SKM-1 (cell line): Measurements from ENCODE around the gene KCNQ1.

ENCODE experiments used
- DNase-seq: peaks from one replicate; lab custom pipeline; 2025; ENCODE audit not compliant: unreplicated experiment; lab: John Stamatoyannopoulos, UW

Gene KCNQ1

GRCh38 chr11:2533587-2534133 is 88.9 kb downstream of the KCNQ1 start:
- DNase-seq, result peak; percentile 73

- DNase-seq, result no peak
These were observed 89.5 kb downstream of the KCNQ1 start for GRCh38 chr11:2534134-2534956.

- no peak for DNase-seq
These were observed 90.3 kb downstream of the KCNQ1 start for GRCh38 chr11:2534957-2535672.

GRCh38 chr11:2535673-2536439 is 91.0 kb downstream of the KCNQ1 start:
- DNase-seq, result no peak

DNA sequence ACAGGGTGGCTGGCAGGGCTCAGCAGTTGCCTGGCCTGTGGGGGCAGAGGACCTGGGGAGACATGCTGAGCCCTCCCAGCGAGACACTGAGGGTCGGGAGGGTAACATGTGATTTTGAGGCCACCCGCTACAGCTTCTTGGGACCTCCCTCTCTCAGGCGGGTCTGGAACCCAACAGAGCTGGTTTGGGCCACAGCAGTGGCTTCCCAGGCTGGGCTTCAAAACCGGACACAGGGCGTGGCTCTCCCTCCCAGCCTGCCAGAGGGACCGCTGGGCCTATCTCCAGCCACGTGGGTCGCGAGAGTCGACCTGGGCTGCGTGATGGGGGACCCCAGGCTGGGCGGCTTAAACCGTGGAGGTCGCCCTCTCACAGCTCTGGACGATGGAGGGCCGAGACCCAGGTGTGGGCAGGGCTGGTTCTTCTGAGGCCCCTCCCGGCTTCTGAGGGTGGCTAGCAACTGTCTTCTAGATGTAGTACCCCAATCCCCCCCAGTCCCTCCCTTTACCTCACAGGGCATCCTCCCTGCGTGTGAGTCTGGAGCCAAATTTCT is 91.7 kb downstream of the KCNQ1 start:
- no peak for DNase-seq

DNA sequence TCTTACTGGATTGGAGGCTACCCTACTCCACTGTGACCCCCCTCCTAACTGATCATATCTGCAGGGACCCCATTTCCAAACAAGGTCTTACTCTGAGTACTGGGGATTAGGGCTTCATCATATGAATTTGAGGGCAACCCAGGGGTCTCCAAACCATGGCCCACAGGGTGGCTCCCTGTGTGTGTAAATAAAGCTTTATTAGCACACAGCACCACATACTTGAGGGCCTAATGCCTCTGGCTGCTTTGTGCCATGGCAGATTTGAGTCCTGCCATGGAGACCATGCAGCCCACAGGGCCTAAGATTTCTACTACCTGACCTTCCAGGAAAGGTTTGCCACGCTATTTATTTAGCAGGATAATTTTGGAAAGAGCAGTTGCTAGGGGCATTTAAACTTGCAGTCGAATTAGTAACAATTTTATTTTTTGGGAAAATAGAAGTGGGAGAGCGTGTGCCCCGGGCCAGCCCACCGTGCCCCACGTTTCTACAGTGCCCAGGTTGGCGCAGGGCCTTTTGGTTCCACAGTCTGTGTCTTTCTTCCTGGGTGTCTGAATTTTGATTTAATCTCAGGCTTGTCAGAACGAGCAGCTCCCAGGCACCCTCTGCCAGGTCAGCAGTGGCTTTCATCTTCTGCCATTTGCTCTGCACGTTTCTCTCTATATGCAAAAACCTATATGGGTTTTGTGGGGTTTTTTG is 92.3 kb downstream of the KCNQ1 start:
- DNase-seq, result no peak

- no peak for DNase-seq
These were observed 93.3 kb downstream of the KCNQ1 start for GRCh38 chr11:2537896-2538724.

- no peak for DNase-seq
These were observed 94.1 kb downstream of the KCNQ1 start for GRCh38 chr11:2538951-2539350.

DNA sequence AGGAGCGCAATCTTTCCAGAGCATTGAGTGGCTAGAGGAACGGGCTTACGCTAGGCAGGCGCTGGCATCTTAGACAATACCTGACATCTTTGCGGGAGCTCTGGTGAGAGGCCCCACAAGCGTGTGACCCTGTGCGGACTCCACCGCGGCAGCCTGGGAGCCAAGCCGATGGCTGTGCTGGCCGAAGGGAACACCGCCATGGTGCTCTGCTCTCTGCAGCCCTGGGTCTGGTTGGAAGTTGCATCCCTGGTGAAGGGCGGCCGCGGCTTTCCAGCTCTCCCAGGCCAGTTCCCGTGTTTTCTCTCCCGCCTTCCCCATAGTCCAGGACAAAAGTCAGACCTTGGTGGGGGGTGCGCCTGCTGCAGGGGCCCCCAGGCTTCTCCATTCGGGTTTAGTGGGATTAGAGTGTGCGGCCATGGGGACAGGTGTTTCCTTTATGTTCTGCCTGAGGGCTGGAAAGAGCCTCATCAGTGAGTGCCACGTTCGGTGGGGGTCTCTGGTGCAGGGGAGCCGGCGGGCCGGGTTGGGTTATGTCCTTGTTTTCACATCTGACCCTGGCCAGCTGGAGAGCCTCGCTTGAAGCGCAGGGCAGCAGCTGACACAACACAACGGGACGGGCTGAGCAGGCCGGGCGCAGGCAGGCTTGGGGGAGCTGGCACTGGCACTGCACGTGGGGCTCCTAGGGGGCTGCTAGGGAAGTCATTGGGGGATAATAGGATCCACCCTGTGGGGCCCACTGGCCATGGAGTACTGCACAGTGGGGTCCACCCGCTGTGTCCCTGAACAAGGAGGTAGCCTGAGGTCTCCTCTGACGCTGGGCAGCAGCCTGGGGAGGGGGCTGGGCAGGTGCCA is 94.8 kb downstream of the KCNQ1 start:
- DNase-seq, result no peak

- DNase-seq, result no peak
These were observed 95.6 kb downstream of the KCNQ1 start for GRCh38 chr11:2540223-2540991.

DNA sequence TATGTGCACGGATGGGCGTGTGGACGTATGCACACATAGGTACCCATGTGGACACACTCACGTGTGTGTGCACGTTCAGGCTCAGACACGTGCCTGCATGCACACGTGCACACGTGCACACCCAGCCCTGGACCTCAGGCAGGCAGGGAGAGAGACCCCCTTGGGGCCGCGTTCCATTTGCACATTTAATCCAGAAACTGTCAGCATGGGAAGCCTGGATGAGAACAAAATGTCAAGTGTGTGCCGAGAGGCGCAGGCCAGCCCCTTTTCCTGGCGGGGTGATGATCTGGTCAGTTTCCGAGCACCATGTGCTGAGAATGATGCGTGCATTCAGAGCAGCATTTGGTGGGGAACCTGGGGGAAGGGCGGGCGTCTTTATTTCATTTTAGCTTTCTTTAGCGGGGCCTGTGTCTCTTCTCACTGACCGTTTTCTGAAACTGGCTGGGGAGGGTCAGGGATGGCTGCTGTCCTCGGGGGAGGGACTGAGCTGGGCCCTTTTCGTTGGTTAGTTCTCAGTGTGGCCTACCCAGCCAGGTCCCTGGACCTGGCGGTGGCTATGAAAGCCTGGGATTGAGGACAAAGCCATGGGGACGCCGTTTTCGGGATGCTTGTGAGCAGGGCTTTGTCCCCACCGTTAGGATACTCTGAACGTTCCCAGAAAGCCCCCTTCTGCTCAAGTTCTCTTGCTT is 96.3 kb downstream of the KCNQ1 start:
- no peak for DNase-seq

- DNase-seq, result no peak
These were observed 97.1 kb downstream of the KCNQ1 start for GRCh38 chr11:2541881-2542361.

DNA sequence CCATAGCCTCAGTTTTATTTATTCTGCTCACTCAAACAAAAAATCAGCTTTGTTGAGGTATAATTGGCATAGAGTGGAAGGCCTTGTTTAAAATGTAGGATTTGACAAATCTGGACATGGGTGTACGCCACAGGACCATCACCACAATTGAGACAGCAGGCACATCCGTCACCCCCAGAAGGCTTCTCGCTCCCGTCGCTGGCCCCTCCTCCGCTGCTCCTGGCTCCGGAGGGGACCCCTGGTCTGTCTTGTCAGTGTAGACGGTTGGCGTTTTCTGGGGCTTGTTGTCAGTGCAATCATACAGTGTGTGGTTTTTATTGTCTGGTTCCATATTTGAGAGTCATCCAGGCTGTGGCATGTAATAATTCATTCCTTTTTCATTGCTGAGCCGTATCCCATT is 97.6 kb downstream of the KCNQ1 start:
- no peak for DNase-seq

DNA sequence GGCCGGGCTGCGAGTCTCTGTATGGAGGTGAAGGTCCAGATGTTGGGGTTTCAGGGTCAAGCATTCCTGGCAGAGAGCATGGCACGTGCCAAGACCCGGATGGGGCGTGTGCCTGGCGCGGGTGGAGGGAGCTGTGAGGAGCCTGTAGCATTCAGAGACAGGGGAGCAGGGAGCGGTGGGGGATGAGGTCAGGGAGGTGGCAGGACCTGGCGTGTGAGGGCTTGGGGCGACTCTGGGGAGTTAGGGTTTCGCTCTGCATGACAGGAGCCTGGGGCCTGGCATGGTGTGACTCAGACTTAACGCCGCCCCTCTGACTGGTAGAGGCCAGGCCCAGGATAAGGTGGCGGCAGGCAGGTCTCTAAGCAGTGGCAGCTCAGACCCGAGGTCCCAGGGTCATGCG is 103.0 kb downstream of the KCNQ1 start:
- DNase-seq, result no peak

- DNase-seq, result no peak
These were observed 103.8 kb downstream of the KCNQ1 start for GRCh38 chr11:2548596-2548995.

DNA sequence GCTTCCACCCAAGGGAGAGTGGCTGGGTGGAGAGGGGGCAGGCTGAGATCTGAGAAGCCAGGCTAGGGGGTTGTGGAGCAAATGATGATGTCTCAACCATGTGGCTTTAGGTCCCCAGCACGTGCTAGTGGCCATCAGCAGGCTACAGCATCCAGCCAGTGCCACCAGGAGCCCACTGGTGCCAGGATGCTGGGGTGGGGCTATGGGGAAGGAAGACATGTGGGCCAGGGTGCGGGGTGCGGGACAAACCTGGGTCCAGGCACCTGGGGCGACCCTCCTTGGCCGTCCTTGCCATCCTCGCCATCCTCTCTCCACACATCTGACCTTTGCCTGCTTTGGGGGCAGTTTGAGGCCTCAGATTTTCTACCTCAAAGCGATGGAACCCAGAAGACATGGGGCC is 104.3 kb downstream of the KCNQ1 start:
- no peak for DNase-seq

DNA sequence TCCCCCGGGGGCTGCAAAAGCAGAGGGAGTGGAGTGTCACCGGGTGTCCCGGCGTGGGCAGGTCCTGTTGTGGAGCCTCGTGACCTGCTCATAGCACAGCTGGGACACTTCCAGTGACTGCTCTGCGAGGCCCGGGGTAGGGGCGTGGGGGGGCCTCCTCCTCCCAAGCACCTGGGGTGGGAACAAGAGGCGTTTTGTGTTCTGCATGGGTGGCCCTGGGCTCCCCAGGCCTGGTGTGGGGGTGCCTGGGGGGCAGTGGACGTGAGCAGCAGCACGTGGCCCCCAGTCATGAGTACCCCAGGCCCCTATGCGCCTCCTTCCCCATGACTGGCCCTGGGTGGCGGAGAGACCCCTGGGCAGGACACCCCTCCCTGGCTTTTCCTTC is 104.7 kb downstream of the KCNQ1 start:
- DNase-seq, result no peak
